Measurements from ENCODE around the gene ARIH2.

Gene ARIH2

GRCh38 chr3:49009396-49009795, 90.8 kb downstream of the ARIH2 start:
- TF ChIP-seq CTCF (IDR thresholded peaks at IDR 0.05; ENCODE audit: insufficient read depth, low read length, missing control alignments): no peak
- ChIA-PET CTCF (interaction anchor here (1.2 to 6.7 kb wide), 4 partner anchors 10 to 274 kb away, joined by 3 to 95 read pairs (median 38); partner anchors contain the start of genes DALRD3, NDUFAF3 and P4HTM), POLR2A (interaction anchor here (1.5 to 3.8 kb wide), 3 partner anchors 8 to 20 kb away, joined by 4 to 70 read pairs (median 51); partner anchors contain the start of genes DALRD3, IMPDH2 and NDUFAF3)
- H3K4me3 ChIP-seq (ENCODE audit: low read depth, low read length): no peak overlapping the region
- DNase-seq (ENCODE audit: low read depth, low spot score): no peak

- POLR2A ChIA-PET: interaction anchor here (3.7 kb wide), 1 partner anchor 9 kb away, joined by 18 read pairs; the partner anchor contains the start of gene NDUFAF3
- CTCF ChIA-PET: interaction anchor here (1.0 to 6.6 kb wide), 4 partner anchors 11 to 275 kb away, joined by 3 to 59 read pairs (median 37); partner anchors contain the start of genes NDUFAF3 and P4HTM
- DNase-seq (ENCODE audit: low read depth, low spot score): no peak
- no peak for TF ChIP-seq CTCF (IDR thresholded peaks at IDR 0.05; ENCODE audit: insufficient read depth, low read length, missing control alignments)
- H3K4me3 ChIP-seq (ENCODE audit: low read depth, low read length): no peak overlapping the region
These were observed 93.9 kb downstream of the ARIH2 start for GRCh38 chr3:49012441-49013017.

- no peak overlapping the region for H3K4me3 ChIP-seq (ENCODE audit: low read depth, low read length)
- no peak for DNase-seq (ENCODE audit: low read depth, low spot score)
- no peak for TF ChIP-seq CTCF (IDR thresholded peaks at IDR 0.05; ENCODE audit: insufficient read depth, low read length, missing control alignments)
- CTCF ChIA-PET: interaction anchor here (0.9 to 5.9 kb wide), 6 partner anchors 10 to 276 kb away, joined by 3 to 59 read pairs (median 4); partner anchors contain the start of gene NDUFAF3
- POLR2A ChIA-PET: interaction anchor here (0.8 to 3.7 kb wide), 2 partner anchors 8 to 24 kb away, joined by 4 to 18 read pairs; partner anchors contain the start of gene NDUFAF3
These were observed 94.6 kb downstream of the ARIH2 start for GRCh38 chr3:49013113-49013737.

GRCh38 chr3:49013738-49014660, 95.4 kb downstream of the ARIH2 start:
- POLR2A ChIA-PET: interaction anchor here (0.8 to 3.7 kb wide), 2 partner anchors 7 to 24 kb away, joined by 4 to 18 read pairs; partner anchors contain the start of gene NDUFAF3
- DNase-seq (ENCODE audit: low read depth, low spot score): no peak
- CTCF ChIA-PET: interaction anchor here (0.8 to 9.8 kb wide), 9 partner anchors 7 to 277 kb away, joined by 3 to 95 read pairs (median 4); partner anchors contain the start of genes NDUFAF3 and WDR6
- no peak overlapping the region for H3K4me3 ChIP-seq (ENCODE audit: low read depth, low read length)
- peak; percentile 70 for TF ChIP-seq CTCF (IDR thresholded peaks at IDR 0.05; ENCODE audit: insufficient read depth, low read length, missing control alignments)

GRCh38 chr3:49015072-49015471, 96.4 kb downstream of the ARIH2 start:
- ChIA-PET POLR2A (interaction anchor here (1.8 to 4.4 kb wide), 2 partner anchors 7 to 26 kb away, joined by 3 to 51 read pairs; partner anchors contain the start of gene WDR6), CTCF (interaction anchor here (1.0 to 9.8 kb wide), 6 partner anchors 8 to 27 kb away, joined by 3 to 95 read pairs (median 15); partner anchors contain the start of genes IMPDH2, NDUFAF3 and WDR6)
- no peak for TF ChIP-seq CTCF (IDR thresholded peaks at IDR 0.05; ENCODE audit: insufficient read depth, low read length, missing control alignments)
- no peak overlapping the region for H3K4me3 ChIP-seq (ENCODE audit: low read depth, low read length)
- no peak for DNase-seq (ENCODE audit: low read depth, low spot score)

Data from AG04449 (cell line).